ENCODE measurements around the gene ZNRF1.

GRCh38 chr16:75114946-75115825 lies 116.4 kb downstream of the ZNRF1 start:
- no peak for TF ChIP-seq POLR2AphosphoS5 (IDR thresholded peaks at IDR 0.05)
- TF ChIP-seq, protein P1, sequence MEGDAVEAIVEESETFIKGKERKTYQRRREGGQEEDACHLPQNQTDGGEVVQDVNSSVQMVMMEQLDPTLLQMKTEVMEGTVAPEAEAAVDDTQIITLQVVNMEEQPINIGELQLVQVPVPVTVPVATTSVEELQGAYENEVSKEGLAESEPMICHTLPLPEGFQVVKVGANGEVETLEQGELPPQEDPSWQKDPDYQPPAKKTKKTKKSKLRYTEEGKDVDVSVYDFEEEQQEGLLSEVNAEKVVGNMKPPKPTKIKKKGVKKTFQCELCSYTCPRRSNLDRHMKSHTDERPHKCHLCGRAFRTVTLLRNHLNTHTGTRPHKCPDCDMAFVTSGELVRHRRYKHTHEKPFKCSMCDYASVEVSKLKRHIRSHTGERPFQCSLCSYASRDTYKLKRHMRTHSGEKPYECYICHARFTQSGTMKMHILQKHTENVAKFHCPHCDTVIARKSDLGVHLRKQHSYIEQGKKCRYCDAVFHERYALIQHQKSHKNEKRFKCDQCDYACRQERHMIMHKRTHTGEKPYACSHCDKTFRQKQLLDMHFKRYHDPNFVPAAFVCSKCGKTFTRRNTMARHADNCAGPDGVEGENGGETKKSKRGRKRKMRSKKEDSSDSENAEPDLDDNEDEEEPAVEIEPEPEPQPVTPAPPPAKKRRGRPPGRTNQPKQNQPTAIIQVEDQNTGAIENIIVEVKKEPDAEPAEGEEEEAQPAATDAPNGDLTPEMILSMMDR (IDR thresholded peaks at IDR 0.05): no peak

Data from breast epithelium (tissue), 3 donors.